Measurements from ENCODE around the gene PRICKLE2.
A peak's percentile ranks its signal among the peaks of the same experiment; 100 is the strongest.

PRICKLE2 gene

GRCh38 chr3:64244011-64244942 lies 19.0 kb upstream of the PRICKLE2 start:
- Histone ChIP-seq H4K20me1 (ENCODE audit: insufficient read depth, low read length) (no peaks in the 10 kb centered on the region), H3K9me3 (replicated peaks; ENCODE audit: insufficient read depth, low read length) (no peaks in the 10 kb centered on the region), H3K79me2 (ENCODE audit: low read length) (no peaks in the 10 kb centered on the region), H3K27me3 (replicated peaks; ENCODE audit: insufficient read depth, low read length) (no peaks in the 10 kb centered on the region), H3K4me3 (ENCODE audit: low read length) (no peak overlapping the region), H3K36me3 (replicated peaks; ENCODE audit: insufficient read depth, low read length) (no peaks in the 10 kb centered on the region), H3K9ac (ENCODE audit: low read length) (no peak overlapping the region), H3K9me2 (replicated peaks; ENCODE audit: insufficient read depth, low read length) (no peaks in the 10 kb centered on the region), H3K27ac (ENCODE audit: low read length) (no peak overlapping the region), H2AFZ (ENCODE audit: low read length) (no peak overlapping the region), H3K4me1 (ENCODE audit: low read length) (no peaks in the 10 kb centered on the region), H3K4me2 (ENCODE audit: low read depth, low read length) (no peak overlapping the region), H3F3A (ENCODE audit: insufficient read depth, low read length) (no peaks in the 10 kb centered on the region)
- TF ChIP-seq CTCF (IDR thresholded peaks at IDR 0.05; ENCODE audit: low read length), result peak; percentile 35
- no peak for TF ChIP-seq EZH2phosphoT487 (IDR thresholded peaks at IDR 0.05; ENCODE audit: low read length)
- DNase-seq, result peak; percentile 21

DNA sequence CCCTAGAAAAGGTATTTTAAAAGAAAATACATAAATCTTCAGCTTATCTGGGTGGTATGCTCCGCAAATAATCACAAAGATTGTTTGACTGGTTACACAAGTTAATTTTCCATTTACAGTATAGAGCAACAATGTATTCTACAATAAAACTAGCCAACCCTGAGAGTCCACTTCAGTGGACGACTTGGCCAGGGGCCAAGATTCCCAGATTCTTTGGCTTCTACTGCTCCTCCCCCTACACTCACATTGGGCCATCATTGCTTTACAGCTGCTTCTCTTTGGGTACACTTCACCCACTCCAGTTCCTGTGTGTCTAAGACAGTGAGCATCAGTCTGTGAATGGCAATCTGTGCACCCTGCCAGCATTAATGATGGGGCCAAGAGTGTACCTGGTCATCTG lies 17.2 kb upstream of the PRICKLE2 start:
- TF ChIP-seq CTCF (IDR thresholded peaks at IDR 0.05; ENCODE audit: low read length) (no peak), EZH2phosphoT487 (IDR thresholded peaks at IDR 0.05; ENCODE audit: low read length) (no peak), EZH2 (optimal IDR thresholded peaks at IDR 0.05; ENCODE audit: low read depth, low read length) (no peak)
- Histone ChIP-seq H3K27me3 (replicated peaks; ENCODE audit: insufficient read depth, low read length) (no peaks in the 10 kb centered on the region), H3K9me2 (replicated peaks; ENCODE audit: insufficient read depth, low read length) (no peaks in the 10 kb centered on the region), H3K36me3 (replicated peaks; ENCODE audit: insufficient read depth, low read length) (no peaks in the 10 kb centered on the region), H3K79me2 (ENCODE audit: low read length) (no peaks in the 10 kb centered on the region), H3K4me2 (ENCODE audit: low read depth, low read length) (no peak overlapping the region), H3F3A (ENCODE audit: insufficient read depth, low read length) (no peaks in the 10 kb centered on the region), H3K27ac (ENCODE audit: low read length) (no peak overlapping the region), H4K20me1 (ENCODE audit: insufficient read depth, low read length) (no peaks in the 10 kb centered on the region), H3K4me1 (ENCODE audit: low read length) (no peaks in the 10 kb centered on the region), H3K9ac (ENCODE audit: low read length) (no peak overlapping the region), H2AFZ (ENCODE audit: low read length) (no peak overlapping the region), H3K4me3 (ENCODE audit: low read length) (no peak overlapping the region), H3K9me3 (replicated peaks; ENCODE audit: insufficient read depth, low read length) (no peaks in the 10 kb centered on the region)
- DNase-seq, result no peak

DNA sequence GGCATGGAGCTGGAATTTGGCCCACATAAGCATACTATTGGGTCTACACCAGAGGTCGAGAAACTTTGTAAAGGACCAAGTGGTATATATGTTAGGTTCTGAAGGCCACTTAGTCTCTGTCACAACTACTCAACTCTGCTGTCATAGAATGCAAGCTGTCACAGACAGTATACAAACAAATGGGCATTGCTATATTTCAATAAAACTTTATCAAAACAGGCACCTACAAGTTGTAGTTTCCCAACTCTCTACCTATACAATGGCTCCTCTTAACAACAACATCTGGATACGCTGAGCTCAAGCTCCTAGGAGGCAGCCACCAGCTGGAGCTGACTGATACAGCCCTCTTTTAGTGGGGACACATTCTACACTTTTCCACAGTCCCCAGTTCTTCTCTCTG lies 15.7 kb upstream of the PRICKLE2 start:
- H3K27me3 ChIP-seq (replicated peaks; ENCODE audit: insufficient read depth, low read length), result no peaks in the 10 kb centered on the region
- H3K9ac ChIP-seq (ENCODE audit: low read length), result no peak overlapping the region
- TF ChIP-seq EZH2phosphoT487 (IDR thresholded peaks at IDR 0.05; ENCODE audit: low read length) (no peak), EZH2 (optimal IDR thresholded peaks at IDR 0.05; ENCODE audit: low read depth, low read length) (no peak), CTCF (IDR thresholded peaks at IDR 0.05; ENCODE audit: low read length) (no peak)
- H3K4me3 ChIP-seq (ENCODE audit: low read length), result no peak overlapping the region
- H3K9me3 ChIP-seq (replicated peaks; ENCODE audit: insufficient read depth, low read length), result no peaks in the 10 kb centered on the region
- no peaks in the 10 kb centered on the region for H3K9me2 ChIP-seq (replicated peaks; ENCODE audit: insufficient read depth, low read length)
- H3K4me2 ChIP-seq (ENCODE audit: low read depth, low read length), result no peak overlapping the region
- H2AFZ ChIP-seq (ENCODE audit: low read length), result no peak overlapping the region
- H3K27ac ChIP-seq (ENCODE audit: low read length), result no peak overlapping the region
- no peaks in the 10 kb centered on the region for H3K79me2 ChIP-seq (ENCODE audit: low read length)
- H3K36me3 ChIP-seq (replicated peaks; ENCODE audit: insufficient read depth, low read length), result no peaks in the 10 kb centered on the region
- H4K20me1 ChIP-seq (ENCODE audit: insufficient read depth, low read length), result no peaks in the 10 kb centered on the region
- H3F3A ChIP-seq (ENCODE audit: insufficient read depth, low read length), result no peaks in the 10 kb centered on the region
- no peak for DNase-seq
- no peaks in the 10 kb centered on the region for H3K4me1 ChIP-seq (ENCODE audit: low read length)

Measured in MM.1S (cell line).